Renal pelvis (tissue), 4 donors: ENCODE results near the gene NPAS3. TPM values are rescaled to one million over a fixed set of nuclear protein-coding genes. Genes with fewer than 3 reads are reported as not detected.

Experiments used
- DNase-seq: peaks from one replicate; pipeline ENCODE4 v3.0.0-alpha.2; 2013
- polyA plus RNA-seq, 3 donors: library from polyadenylated mRNA; unstranded; fragments of 120-200 nt; gene quantifications; one replicate each; pipeline ENCODE4 v1.2.1, GENCODE V29; 2013; ENCODE audit not compliant: insufficient read length in 3 of 3

NPAS3 gene
- polyA plus RNA-seq, 3 donors, result 8.7 to 9.6 (median 9.0) TPM

GRCh38 chr14:33554988-33555387 lies 616.3 kb downstream of the NPAS3 start:
- no peak for DNase-seq

DNA sequence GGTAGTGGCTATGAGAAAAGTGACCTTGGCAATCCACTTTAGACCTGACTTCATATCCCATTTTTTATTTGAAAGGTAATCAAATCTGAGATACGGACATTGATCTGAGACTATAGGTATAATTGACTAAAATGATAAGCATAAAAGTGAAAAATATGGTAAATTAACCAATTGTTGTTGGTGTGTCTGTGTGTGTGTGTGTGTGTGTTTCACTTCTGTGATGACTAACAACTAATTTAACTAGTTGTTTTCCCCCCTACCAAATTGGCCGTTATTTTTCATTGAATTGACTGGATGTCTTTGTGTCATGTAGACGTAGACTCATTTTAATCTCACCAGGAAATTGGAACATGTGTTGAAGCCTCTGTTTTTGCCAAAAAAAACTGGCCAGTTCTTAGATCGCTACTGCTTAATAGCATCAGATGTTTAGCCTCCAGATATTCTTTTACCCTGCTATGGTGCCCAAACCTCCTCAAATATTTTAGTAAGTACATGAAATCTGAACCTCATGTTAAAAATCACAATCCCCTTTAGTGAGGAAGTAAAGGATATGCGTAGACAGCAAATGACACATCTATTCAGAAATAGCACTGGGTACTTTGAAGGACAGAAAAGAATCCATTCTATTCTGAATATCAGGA lies 617.2 kb downstream of the NPAS3 start:
- DNase-seq, result no peak

DNA sequence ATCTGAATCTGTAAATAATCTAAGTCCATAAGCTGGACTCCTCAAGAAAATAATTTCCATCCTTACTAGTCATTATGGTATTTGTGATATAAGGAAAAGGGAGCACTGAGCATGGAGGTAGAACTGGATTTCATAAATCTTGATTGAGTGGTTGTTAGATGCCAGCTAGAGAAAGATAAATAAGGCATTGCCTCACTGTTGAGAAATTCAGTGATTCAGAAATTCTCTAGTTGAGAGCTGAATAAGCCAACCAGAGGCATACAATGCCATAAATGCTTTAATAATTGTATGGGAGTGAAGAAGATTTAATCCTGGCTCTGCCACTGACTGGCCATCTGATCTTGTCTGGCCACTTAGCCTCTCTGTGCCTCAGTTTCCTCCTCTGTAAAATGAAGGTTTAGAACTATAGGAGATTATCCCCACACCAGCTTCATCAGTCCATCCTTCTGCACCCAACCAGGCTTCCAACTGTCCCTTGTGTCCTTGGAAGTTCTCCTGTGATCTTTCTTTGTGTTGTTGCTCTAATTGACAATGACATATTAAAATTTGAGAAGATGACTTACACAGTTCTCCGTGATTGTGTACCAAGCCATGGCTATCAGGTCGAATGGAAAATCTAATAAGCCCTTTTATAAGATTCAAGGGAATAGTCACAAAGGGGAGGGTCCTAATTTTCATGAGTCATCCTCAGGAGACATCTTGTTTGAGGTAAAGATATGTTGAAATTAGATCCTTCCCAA lies 617.9 kb downstream of the NPAS3 start:
- no peak for DNase-seq

DNA sequence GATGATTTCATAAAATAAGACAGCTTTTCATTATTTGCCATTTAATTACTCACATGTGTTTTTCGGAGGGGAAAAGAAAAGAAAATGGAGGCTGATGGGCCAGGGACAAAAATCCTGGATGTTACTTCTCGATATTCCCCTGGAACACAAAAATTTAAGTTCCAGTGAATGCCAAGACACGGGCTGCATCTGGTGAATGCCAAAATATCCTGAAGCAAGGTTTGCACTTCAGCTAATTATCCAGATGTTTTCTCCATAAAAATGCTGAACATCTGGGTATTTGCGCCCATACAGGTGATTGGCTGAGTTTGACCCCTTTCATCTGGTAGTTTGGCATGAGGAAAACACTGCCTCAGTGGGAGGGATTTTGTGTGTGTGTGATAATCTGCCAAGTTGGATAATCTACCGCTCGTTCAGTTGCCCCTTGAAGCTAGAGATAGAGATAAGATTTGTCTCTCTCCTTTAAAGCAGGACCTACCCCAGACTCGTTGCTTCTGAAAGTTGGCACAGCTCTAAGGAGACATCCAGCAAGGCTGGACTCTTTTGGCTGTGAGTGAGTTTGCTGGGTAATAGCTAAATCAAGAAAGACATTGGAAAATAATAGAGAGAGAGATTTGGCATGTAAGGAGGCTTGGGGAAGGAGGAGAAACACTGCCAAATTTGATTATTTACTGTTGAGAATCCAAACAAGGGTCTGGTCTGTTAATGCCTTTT lies 622.2 kb downstream of the NPAS3 start:
- DNase-seq, result no peak

- no peak for DNase-seq
Observed at GRCh38 chr14:33561488-33562175, 623.0 kb downstream of the NPAS3 start.

- no peak for DNase-seq
Observed at GRCh38 chr14:33563191-33563900, 624.7 kb downstream of the NPAS3 start.

DNA sequence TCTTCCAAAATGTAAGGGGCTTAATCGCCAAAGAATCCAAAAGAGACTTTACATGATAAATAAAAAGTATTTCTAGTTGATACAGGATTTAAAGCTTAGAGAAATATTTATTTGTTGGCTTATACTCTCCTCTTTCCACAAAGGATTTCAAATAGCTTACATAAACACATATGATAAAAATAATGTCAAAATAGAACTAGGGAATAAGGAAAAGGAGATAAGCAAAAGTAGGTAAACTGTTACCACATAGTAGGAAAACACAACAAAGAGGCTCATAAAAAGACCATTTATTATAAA lies 625.2 kb downstream of the NPAS3 start:
- DNase-seq, result no peak

GRCh38 chr14:33564774-33565630 lies 626.3 kb downstream of the NPAS3 start:
- no peak for DNase-seq

- no peak for DNase-seq
Observed at GRCh38 chr14:33566082-33566481, 627.4 kb downstream of the NPAS3 start.

DNA sequence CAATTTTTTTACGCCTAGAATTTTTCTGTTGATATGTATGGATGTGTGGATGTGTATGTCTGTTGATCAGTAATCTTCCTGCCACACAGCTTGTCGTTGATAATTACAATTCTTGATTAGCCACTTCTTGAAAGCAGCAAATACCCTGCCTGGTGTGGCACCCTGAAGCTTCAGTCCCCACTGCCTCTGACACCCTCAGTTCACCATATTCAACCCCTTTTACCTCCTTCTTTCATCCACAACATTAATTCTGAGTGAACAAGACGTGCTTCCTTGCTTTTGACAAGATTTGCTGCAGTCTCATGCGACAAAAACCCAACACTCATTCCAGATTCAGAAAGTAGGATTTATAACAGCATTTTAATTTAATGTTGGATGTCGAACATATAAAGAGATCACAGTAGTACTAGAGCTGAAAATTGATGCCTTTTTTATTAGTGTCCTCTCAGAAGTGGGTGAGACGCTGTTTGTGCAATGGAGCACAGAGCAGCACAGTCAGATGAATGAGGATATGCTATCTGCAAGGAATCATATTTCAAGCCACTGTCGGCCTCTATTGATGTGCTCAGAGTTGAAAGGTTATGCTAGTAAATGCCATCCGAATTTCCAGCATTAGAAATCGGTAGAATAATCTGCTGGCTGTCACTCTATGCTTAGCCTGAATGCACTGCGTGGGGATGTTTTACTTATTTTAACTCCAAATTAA lies 628.5 kb downstream of the NPAS3 start:
- no peak for DNase-seq

DNA sequence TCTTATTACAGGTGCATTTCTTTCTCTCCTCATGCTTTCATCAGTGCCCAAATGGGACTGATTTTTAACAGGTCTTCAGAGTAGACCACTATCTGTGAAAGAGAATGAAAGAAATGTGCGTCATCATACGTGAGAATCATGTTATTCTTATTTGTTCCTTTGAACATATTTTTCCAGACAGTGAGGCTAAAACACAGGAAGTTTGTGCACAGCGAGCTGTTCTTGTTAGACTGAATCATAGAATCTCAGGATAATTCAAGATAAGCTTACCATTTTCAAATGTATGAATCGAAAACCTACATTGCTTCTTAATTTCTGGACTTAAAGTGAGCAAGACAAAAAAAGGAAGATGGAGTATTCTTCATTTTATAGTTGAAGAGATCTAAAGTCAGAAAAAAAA lies 629.1 kb downstream of the NPAS3 start:
- no peak for DNase-seq

DNA sequence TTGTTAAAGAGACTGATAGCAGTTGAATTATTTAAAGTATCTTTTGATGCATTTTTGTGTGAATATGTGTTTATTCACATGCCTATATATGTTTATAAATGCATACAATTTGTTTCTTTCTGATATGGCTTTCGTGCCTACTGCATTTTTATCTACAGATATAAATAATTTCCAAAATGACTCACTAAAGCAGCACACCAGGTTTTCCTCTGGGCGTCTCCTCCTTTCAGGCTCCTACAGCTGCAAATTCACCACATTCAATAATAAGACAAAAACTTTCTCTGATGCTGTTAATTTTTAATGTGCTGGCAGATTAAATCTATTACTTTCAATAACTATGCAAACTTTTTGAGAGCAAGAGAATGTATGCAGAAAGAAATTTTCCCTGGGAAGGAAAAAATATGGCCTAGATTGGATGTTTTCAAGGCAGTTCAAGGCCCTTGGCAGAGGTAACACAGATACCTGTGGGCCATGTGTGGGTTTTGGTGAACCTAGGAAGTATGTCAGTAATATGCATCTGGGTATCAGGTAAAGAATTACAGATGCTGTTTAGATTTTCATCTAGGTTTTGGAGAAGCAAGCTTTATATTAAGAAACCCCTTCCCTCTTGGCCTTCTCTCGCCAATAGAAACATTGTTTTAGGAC lies 630.4 kb downstream of the NPAS3 start:
- no peak for DNase-seq

DNA sequence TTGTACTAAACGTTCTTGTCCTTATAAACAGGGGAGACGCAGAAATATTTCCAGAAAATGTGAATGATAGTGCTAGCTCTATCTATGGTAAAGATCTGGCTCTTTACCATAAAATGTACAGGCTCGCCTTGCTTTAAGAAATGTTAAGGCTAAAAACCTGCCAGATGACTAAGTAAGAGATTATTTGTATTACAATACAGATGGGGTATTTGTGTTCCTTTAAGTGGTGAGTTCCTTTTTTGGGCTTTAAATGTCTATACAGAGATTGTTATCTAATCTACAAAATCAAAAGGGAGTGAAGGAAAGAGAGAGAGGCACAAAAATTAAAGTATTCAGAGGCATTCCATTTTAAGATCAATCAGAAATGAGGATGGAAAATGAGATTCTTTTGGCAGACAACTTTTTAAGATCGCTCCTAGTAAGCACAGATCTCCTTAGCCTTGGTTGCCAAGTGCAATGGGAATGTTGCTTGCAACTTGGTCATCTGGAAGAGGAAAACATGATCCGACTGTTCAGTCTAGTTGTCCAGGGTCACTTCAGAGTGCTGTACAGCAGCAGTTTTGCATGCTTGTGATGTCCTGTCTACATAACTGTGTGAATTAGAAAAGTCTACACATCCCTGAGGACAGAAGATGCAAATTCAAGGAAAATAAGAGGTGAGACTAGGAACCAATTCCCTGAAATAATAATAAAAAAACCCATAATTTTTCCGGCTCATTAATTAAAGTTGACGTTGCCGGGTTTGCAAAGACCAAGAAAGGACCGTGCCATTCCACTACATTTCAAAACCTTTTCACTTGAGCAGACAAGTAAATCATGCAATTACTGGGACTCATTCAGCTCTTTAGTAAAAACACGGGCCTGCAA lies 631.4 kb downstream of the NPAS3 start:
- no peak for DNase-seq

DNA sequence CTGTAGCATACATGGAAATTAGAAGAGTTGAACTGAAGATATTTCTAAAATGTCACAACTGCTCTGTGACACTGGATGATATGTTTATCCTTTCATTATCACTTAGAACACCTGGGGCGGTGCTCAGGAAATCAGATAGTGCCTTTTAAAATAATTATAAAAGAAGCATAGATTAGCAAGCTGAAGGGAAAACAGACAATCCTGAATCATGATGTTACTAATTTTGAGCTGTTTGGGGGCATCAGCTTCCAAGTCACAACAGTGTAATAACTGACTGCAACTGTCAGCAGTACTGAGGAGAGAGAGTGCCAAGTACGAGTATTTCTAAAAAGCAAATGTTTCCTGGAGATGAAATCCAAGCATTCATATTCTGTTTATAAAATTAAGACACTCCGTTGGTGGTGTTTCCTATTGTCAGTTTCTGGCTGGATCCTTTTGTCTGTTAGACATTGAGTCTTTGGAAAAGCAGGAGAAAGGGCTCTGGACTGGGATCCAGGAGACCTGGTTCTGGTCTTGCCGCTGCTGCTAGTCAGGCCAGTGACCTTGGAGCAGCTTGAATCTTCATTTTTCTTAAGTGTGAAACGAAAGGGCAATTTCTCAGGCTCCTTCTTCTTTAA lies 632.1 kb downstream of the NPAS3 start:
- DNase-seq, result no peak

- no peak for DNase-seq
Observed at GRCh38 chr14:33573301-33573880, 634.7 kb downstream of the NPAS3 start.

DNA sequence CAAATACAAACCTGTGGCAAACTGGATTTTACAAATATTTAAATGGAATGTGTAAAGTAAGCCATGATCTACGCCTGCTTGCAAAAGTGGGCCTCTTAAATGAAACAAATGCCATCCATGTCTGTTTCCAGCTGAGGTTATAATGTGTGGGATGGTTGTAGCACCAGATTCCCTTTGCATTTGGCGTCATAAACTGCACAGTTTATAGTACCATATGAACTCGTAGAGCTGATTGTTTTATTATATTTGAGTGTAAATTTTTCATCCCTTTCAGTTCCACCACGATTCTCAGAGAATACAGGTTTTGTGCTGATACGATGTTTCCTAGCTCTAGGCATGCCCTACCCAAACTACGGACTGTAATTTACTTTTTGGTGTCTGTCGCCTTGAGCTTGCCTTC lies 637.3 kb downstream of the NPAS3 start:
- DNase-seq, result no peak

DNA sequence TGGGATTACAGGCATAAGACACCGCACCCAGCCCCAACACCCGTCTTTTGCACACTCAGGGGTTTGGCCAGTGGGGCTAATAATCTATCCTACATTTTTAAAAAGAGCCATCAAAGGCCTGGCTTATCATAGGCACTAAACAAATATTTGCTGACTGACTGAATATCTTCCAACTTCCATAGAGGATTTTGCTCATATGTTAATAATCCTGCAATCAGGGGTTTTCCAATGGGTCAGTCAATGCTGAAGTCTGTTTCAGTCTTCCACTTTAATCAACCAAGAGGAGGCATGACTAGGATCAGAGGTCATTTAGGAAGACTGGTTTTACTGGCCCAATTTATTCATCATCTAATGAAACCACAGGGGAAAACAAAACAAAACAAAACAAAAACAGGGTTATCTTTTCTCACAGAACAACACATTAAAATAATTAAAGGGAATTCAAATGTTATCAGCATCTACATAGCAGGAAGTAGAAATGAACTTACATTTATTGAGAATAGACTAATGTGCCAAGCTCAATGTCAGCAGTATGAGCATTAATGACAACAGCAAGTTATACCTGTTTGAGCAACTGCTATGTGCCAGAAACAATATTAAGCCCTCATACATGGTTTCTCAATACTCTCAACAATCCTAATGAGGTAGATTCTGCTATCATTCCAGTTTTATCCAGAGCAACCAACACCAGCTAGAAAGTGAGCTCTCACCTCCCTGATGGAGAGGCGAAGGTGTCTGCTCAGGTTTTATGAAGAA lies 640.0 kb downstream of the NPAS3 start:
- no peak for DNase-seq
